HG03342 (cell line): ENCODE results near the gene LHPP.
A peak's percentile ranks its signal among the peaks of the same experiment; 100 is the strongest.

Source experiments
- ATAC-seq: cut with Tn5 transposase; IDR thresholded peaks from one replicate; pipeline ENCODE4 v1.9.1; 2021; ENCODE audit warnings: mild to moderate bottlenecking, moderate library complexity; ENCODE audit not compliant: unreplicated experiment

LHPP gene

DNA sequence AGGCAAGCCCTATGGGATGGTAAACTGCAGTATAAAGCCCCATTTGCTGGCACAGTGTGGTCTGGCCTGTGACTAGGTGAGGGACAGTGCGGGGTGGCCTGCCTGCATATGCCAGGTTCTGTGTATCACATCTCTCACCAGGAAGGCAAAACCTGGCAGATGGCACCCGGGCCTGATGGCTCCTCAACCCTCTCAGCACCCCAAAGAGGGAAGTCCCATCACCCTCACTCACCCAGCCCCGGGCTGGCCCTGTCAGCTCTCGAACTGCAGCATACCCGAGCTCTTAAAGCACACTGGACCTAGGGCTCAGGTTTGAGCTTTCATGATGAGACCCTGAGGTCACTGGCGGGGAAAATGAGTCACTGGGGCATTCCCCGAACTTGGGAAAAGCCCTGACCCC is 130.5 kb downstream of the LHPP start:
- ATAC-seq: no peak

DNA sequence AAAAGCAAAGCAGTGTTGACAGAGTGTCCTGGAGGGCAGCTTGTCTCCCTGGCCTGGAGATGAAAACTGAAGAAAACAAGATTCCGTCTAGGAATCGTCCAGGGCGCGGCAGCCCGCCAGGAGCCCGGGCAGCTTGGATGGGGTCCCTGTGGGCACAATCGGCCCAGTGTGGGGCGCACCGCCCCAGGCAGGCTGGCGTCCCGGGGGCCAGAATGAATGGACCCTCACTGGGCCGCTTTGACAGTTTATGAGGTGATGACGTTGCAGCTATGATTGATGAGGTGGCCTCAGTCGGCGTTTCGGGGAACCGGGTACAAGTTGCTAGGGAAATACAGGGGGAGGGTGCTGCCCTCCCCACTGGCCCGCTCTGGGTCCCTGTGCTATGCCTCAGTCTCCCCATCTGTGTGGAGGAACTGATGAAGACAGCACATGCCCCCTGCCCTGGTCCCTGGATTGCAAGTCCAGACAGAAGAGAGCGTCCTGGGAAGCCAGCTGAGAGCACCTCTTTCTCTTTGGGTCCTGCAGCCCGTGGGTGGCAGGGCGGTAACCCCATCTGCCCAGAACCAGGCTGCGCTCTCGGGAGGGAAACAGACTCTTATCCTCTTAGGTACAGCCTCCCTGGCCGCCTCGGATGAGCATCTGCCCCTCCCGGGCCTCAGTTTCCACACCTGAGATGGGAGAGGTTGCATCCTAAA is 131.3 kb downstream of the LHPP start:
- ATAC-seq: no peak

DNA sequence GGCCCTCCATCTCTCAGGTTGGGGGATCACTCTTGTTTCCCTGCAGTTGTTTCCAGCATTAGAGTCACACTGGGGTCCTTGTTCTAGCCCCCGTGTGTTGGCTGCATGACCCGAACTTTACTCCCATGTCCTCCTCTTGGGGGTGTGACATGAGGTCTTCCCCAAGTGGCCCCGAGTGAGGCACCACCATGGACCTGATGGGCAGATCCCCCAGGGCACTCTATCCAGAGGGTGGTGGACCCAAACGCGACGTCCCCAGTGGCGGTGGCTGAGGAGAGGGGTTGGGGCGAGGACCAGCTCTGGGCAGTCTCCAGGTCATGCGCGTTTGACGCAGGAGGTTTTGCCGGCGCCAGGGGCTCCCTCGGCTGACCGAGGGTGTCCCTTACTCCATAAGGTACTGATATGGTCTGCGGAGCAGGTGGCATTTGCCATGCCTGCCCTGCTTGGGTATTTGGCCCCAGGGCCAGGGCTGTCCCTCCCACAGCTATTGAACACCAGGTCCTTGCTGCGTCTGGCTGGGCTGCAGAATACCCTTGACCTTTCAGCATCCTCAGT is 131.9 kb downstream of the LHPP start:
- no peak for ATAC-seq

DNA sequence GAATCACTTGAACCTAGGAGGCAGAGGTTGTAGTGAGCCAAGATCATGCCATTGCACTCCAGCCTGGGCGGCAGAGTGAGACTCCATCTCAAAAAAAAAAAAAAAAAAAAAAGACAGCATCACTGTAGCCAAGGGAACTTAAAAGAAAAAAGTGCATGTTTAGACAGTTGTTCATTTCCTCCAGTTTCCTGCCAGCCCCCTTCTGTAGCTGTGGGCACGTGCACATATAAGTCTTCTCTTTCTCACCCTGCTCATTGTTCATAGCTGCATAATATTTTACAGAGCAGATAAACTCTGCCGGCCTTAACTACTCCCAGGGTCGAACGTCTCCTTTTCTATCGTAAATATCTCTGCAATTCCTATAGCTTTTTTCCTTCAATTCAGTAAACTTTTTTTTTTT is 132.6 kb downstream of the LHPP start:
- no peak for ATAC-seq

DNA sequence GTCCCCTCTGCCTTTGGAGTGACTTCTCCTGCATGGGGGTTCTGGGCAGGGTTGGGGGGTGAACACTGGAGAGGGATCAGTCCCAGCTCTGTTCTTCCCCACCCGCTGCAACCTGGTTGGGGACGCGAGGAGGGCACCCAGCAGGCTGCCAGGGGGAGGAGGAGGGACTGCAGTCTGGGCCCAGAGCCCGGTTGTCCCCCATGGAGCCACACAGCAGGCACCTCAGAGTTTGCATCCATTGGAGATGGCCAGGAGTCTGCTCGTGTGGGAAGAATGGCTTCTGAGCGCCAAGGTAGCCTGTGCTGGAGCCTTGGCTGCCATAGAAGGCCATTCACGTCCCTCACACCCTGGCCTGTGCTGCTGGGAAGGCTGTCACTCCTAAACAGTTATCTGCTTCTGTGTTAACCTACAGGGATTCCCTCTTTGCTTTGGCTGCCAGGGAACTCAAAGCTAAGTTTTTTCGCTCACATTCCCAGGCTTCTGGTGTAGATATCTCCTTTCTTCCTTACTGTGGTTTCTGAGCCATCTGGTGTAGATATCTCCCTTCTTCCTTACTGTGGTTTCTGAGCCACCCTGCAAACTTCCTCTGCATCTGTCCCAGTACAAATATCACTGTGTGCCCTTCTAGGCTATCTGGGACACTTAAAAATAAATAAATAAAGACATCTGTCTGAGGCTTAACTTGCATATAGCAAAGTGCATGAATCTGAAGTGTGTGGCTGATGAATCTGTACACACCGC is 133.7 kb downstream of the LHPP start:
- ATAC-seq: no peak

DNA sequence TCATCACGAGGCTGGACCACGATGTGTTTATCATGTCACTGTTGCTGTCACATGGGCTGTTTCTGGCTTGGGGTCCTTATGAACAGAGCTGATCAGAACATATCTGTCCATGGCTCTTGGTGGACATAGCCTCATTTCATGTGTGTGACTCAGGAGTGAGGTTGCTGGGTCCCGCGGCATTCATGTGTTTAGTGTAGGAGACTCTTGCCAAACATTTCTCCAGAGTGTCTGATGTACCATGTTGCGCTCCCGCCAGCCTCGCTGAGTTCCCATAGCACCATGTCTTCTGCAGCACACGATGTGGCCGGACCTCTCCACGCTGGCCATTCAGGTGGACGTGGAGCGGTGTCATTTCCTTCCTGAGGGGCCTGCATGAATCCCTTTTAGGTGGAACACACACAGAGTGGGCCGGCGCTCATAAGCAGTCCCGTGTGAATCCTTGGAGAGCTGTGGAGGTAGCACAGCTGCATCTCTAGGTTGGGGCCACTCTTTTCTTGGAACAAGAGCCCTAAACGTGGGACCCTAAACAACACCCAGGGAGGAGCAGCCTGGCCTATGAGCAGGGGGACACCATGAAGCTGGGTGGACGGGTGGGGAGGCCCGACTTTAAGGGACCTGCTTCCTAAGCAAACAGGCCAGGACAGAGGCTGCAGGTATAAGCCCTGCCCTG is 134.6 kb downstream of the LHPP start:
- no peak for ATAC-seq

DNA sequence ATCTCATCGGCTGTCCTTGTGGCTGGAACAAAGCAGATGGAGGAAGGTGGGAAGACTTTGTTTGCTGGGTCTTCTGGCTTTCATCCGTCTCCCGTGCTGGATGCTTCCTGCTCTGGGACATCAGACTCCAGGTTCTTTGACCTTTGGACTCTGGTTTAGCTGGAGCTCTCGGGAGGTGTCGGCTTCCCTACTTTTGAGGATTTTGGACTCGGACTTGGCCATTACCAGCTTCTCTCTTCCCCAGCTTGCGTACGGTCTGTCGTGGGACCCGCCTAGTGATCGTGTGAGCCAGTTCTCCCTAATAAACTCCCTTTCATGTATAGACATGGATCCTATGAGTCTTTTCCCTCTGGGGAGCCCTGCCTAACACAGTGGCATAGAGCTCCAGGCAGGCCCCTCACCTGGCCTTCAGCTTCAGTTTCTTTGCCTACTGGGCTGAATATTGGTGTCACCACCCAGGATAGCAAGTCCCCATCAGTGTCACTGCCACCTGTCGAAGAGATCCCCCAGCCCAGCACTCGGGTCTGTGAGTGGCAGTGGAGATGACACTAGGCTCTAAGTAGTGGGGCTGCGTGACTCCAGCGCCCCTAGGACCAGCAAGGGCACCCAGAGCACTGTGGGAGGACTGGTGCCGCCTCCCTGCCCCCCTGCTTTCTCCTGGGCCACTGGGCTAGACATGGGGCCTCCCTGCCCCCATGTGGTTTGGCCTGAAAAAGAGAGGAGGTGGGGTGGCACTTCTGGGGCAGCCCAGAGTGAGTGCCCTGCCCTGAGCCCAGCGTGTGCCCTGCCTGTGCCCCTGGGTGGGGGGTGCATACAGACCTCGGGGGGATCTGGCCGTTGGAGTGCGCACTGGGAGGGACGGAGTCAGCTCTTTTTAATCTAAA is 135.6 kb downstream of the LHPP start:
- no peak for ATAC-seq

DNA sequence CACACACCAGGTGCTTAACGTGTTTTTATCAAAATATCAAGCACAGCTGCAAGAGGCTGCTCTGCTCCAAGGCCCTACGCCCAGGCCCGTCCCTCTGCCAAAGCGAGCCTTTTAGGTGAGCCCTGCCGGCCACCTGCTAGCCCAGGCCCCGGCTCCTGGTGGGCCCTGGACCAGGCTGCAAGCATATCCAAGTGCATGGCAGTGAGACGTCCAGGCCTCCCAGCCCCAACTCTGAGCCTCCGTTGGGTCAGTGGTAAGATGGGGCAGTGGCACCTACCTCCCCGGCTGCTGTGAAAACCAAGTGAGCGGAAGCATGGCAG is 136.2 kb downstream of the LHPP start:
- ATAC-seq: no peak

DNA sequence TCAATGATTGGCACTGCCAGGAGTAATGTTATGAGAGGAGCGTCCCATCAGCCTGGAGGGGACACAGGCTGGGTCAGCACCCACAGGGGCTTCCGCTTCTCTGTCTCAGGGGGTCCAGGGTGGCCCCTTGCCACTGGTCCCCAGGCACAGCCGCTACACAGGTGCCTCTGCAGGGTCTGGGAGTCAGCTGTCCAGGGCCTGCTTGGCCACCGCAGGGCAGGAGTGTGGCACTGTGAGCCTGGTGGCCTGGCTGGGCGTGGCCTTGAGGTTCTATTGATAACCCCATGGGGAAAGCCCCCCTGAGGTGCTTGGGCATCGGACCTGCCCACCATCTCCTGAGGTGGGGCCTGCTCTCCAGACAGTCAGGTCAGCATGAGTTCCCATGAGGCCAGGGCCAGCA is 136.6 kb downstream of the LHPP start:
- ATAC-seq: no peak

DNA sequence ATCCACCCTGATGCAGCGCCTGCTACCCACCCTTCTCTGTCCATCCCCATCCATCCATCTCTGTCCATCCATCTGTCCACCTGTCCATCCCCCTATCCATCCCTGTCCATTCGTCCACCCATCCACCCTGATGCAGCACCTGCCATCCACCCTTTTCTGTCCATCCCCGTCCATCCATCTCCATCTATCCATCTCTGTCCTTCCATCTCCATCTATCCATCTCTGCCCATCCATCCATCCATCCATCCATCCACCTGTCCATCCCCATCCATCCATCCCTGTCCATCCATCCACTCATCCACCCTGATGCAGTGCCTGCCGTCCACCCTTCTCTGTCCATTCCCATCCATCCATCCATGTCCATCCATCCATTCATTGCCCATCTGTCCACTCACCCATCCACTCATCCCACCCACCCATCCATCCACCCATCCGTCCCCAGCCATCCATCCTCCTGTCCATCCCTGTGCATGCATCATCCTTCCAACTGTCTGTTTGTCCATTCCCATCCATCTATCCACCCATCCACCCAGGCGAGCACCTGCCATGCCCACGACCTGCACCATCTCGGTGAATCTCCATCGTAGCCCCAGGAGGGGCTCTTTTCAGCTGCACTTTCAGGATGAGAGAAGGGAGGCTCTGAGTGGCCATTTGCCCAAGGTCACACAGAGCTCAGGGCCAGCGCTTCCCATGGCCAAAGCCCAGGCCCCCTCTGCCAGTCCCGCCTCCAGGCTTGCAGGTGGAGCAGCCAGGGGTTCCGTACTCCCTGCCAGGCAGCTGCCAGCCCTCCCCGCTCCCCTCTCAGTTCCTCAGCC is 137.4 kb downstream of the LHPP start:
- no peak for ATAC-seq

DNA sequence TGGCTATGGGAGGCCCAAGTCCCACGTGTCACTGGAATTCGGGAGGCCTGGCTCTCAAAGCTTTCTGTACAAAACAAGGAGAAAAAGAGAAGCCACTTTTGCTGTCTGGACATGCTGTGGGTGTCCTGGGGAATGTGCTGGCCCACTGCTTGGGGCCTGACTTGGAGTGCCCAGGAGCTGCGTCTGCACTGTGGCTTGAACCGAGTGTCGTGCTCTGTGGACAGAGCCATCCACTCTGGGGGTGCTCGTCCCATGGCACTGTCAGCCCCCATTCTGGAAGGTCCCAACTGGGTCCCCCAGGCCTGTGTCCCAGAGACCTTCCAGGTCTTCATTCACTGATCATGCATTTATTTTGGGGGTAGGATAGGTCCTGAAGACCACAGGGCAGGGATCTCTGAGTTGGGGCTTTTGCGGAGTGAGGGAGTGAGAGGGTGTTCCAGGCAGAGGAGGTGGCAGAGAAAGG is 138.0 kb downstream of the LHPP start:
- ATAC-seq: no peak

DNA sequence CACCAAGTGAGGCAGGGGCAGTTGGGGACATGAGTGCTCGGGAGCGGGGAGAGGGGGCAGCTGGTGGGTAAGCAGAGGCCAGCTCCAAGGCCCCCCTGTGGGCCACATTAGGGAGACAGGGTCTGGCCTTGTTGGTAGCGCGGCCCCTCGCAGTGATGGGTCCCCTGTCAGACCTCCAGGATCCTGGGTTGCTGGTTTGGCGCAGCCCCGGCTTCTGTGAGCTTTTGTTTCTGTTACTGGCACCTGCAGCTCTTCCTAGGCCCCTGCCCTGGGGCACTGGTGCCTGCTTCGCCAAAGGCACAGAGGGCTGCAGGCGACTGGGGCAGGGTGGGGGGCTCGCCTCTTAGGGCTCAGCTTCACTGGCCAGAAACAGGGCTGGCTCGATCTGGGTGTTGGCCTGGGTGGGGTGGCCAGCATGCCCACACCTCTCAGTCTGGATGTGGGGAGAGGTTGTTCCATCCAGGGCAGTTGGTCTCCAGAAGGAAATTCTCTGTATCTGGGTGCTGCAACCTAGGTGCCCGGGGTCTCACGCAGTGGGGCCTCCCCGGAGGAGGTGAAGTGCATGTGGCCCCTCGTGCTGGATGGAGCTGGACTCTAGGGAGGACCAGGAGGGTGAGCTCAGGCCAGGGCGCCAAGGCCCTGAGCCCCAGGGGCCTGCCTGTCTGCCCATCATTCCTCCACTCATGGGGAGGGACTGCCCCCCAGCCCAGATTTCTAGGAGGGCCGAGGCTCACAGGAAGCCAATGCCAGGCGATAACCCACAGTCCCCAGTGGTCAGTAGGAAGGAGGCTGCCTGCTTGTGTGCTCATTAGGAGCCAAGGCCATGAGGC is 138.6 kb downstream of the LHPP start:
- no peak for ATAC-seq

DNA sequence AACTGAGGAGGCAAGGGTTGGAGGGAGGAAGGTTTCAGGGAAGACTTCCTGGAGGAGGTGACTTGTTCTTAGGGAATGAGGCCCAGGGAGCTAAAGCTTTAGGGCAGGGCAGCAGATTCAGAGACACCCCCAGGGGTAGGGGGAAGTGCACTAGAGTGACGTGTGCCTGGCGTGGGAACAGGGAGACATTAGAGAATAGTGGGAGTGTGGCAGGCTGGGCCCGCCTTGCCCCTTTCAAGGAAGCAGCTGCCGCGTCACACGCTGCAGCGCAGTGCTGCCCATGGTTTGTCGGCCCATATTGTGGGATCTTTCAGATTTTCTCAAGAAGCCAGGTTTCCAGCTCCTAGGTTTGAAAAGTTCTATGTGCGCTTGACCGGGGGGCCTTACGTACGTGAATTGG is 139.4 kb downstream of the LHPP start:
- ATAC-seq: no peak

DNA sequence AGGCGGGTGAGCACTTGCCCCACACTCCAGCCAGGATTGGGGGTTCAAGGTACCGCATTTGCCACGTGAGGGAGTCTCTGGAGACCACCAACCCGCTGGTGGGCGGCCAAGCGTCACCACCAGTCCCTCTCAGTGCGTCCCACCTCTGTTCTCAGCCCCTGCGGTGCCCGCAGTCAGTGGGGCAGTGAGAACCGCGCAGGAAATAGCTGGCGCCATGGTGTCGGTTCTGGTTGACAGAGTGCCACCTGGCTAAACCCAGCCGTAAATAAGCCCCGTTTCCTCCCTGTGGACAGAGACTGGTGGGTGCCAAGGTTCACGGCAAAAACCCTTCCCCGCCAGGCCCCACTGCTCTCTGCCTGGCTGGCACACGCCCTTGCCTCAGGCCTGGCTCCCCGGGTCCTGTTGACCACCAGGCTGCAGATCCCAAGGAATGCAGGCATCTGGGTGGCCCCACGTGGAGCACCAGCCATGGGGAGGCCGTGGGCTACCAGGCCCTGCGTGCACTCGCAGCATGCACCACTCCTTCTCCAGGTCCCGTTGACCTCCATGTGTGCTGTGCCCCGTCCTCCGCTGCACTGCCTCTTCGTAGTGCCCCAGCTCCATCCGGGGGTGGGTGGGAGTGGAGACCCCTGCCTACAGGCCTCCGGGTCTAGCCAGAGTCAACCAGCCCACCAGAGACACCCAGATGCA is 140.0 kb downstream of the LHPP start:
- ATAC-seq: peak; percentile 39

DNA sequence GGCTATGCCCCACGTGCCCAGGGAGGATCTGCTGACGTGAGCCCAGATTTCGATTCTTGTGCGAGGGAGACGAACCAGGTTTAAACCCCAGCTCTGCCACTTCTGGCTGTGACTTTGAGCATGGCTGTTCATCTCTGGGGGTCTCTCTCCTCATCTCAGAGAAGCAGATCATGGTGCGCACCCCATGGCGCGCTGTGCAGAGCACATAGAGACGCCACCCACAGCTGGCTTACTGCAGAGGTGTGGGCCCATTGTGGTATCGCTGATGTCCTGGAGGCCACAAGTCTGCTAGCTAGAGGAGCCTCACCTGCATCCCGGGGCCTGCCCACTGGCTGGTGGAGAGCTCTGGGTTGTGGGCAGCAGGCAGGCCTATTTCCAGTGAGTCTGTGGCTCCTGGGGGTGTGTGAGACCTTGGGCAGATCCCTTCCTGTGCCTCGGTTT is 140.5 kb downstream of the LHPP start:
- ATAC-seq: no peak

DNA sequence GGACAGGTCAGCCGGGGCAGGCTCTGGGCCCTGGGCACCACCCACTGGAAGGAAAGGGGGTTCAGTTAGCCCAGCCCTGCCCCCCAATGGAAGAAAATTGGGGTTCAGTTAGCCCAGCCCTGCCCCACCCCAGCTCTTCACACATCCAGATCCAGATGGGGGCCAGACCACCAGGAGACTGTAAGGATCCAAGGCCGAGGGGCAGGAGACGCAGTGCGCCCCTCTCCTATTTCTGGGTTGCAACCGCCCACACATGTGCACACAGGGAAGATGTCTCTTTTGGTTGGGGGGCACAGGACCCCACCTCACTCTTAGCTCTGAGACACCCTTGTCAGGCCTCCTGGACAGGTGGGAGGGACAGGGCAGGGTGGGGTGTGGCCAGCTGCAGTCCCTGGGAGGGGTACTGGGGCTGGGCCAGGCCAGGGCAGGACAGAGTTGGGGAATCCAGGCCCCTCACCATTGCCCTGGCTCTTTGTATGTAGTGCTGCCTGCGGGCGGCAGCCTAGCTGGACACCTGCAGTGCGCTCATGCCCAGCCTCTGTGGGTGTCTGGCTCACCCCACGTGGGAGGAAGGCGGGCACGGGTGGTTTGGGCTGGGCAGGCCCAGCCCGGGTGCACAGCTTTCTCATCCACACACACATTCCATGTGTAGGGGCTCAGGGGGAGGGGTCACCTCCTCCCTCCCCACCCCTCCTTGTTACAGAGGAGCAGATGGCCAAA is 141.2 kb downstream of the LHPP start:
- no peak for ATAC-seq

DNA sequence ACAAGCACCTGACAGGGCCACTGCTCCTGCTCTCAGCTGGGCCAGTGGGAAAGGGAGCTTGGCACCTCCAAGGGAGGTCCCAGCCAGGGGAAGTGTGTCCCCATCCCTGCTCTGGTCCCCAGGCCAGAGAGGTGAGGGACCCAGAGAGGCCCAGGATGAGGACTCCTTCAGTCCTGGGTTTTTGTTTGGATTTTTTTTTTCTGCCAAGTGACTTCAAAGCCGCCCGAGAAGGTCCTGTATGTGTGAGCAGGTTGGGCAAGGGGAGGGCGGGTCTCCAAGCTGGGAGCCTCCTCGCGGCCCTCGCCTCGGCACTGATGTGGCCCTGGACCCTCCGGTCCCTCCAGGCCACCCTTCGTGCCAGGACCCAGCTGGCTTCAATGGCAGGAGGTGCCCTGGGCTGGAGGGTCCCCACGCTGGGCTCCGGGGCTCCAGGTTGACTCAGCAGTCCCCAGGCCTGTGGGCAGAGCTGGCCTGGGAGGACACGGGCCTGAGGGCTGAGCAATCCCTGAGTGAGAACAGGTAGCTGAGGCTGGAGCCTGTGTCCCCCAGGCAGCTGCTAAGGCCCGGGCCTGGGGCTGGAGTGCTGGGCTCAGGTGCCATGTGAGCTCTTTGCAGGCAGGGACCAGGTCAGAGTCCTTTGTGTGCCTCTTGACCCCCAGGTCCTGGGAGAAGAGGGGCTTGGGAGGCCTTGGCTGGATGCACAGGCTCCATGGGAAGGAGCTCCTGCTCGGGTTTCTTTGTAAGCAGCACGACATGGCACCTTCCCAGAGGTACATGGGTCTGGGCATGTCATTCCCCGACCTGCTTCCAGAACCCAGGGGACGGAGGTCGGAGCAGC is 142.0 kb downstream of the LHPP start:
- ATAC-seq: no peak
